ENCODE results near the gene KDM4B.
A peak's percentile ranks its signal among the peaks of the same experiment; 100 is the strongest.

Gene KDM4B

GRCh38 chr19:5165697-5166019 is 196.7 kb downstream of the KDM4B start:
- FAIRE-seq: no peak
- DNase-seq (ENCODE audit: insufficient read length, low spot score): no peak
- TF ChIP-seq CTCF (IDR thresholded peaks at IDR 0.05; ENCODE audit: insufficient read depth, missing control alignments): no peak

DNA sequence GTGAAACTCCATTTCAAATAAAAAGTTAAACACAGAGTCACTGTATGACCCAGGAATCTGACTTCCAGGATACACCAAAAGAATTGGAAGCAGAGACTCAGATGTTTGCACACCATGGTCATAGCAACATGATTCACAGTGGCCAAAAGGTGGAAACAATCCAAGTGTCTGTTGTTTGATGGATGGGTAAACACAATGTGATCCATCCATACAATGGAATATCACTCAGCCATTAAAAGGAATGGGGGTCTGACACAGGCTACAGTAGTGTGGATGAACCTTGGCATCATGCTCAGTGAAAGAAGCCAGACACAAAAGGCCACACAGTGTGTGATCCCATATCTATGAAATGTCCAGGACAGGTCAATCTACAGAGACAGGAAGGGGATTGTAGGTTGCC is 197.3 kb downstream of the KDM4B start:
- FAIRE-seq (no peak), DNase-seq (ENCODE audit: insufficient read length, low spot score) (no peak)
- TF ChIP-seq CTCF (IDR thresholded peaks at IDR 0.05; ENCODE audit: insufficient read depth, missing control alignments): no peak

GRCh38 chr19:5170329-5170745 is 201.4 kb downstream of the KDM4B start:
- no peak for DNase-seq (ENCODE audit: insufficient read length, low spot score)
- TF ChIP-seq CTCF (IDR thresholded peaks at IDR 0.05; ENCODE audit: insufficient read depth, missing control alignments): peak; percentile 48
- no peak for FAIRE-seq

DNA sequence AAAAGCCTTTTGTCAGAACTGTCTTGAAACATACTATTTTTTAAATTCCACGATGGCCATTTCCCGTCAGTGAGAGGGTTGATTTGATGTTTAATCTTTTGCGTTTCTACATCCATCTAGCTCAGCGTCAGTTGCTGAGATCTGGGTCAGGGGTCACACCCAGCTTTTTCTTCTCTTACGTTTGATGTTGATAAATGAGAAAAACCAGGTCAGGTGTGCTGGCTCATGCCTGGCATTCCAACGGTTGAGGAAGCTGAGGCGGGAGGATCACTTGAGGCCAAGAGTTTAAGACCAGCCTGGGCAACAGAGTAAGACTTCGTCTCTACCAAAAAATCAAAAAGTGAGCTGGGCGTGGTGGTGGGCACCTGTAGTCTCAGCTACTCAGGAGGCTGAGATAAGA is 202.8 kb downstream of the KDM4B start:
- no peak for FAIRE-seq
- no peak for DNase-seq (ENCODE audit: insufficient read length, low spot score)
- no peak for TF ChIP-seq CTCF (IDR thresholded peaks at IDR 0.05; ENCODE audit: insufficient read depth, missing control alignments)

DNA sequence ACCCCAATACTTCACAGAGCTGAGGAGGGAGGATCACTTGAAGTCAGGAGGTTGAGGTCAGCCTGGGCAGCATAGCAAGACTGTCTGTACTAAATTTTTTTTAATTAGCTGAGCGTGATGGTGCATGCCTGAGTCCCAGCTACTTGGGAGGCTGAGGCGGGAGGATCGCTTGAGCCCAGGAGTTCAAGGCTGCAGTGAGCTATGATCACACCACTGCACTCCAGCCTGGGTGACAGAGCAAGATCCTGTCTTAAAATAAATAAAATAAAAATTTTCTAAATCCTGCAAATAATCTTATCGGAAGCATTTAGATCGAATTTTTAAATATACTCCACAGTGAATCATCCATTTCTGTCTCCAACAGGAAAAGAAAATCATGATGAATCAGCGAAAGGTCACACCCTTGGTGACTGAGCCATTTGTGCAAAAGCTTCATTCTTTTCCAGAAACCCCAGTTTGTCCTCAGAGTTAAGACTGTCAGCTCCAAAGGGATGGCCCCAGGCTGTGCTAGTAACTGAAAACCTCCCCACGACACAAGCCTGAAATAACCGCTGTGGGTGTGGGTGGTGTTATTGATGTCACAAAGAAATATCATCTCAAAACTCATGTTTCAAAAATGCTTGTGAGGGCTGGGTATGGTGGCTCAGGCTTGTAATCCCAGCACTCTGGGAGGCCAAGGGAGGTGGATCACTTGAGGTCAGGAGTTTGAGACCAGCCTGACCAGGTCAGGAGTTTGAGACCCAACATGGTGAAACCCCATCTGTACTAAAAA is 204.1 kb downstream of the KDM4B start:
- FAIRE-seq (no peak), DNase-seq (ENCODE audit: insufficient read length, low spot score) (no peak)
- no peak for TF ChIP-seq CTCF (IDR thresholded peaks at IDR 0.05; ENCODE audit: insufficient read depth, missing control alignments)

DNA sequence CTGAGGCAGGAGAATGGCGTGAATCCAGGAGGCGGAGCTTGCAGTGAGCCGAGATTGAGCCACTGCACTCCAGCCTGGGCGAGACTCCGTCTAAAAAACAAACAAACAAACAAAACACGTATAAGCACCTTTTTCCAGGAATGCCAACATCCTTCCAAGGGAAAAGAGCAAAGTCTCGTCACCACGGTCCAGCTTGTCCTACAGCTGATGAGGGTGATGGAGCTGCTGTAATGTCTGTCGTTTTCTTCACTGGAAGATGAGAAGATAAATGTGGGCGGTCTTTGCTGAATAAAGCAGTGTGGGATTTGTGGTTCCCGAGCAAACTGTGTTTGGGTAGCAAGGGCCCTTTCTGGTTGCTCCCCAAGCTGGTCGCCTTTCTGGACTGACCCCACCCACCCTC is 205.1 kb downstream of the KDM4B start:
- DNase-seq (ENCODE audit: insufficient read length, low spot score): no peak

More for the DNA sequence above, 205.1 kb downstream of the KDM4B start:
- FAIRE-seq: no peak
- TF ChIP-seq CTCF (IDR thresholded peaks at IDR 0.05; ENCODE audit: insufficient read depth, missing control alignments): no peak

Data from D721Med (cell line).